Measurements from ENCODE around the gene STAB1.

- TF ChIP-seq, protein P1, sequence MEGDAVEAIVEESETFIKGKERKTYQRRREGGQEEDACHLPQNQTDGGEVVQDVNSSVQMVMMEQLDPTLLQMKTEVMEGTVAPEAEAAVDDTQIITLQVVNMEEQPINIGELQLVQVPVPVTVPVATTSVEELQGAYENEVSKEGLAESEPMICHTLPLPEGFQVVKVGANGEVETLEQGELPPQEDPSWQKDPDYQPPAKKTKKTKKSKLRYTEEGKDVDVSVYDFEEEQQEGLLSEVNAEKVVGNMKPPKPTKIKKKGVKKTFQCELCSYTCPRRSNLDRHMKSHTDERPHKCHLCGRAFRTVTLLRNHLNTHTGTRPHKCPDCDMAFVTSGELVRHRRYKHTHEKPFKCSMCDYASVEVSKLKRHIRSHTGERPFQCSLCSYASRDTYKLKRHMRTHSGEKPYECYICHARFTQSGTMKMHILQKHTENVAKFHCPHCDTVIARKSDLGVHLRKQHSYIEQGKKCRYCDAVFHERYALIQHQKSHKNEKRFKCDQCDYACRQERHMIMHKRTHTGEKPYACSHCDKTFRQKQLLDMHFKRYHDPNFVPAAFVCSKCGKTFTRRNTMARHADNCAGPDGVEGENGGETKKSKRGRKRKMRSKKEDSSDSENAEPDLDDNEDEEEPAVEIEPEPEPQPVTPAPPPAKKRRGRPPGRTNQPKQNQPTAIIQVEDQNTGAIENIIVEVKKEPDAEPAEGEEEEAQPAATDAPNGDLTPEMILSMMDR (IDR thresholded peaks at IDR 0.05): no peak
- TF ChIP-seq EZH2 (IDR thresholded peaks at IDR 0.05): no peak
- TF ChIP-seq EZH2phosphoT487 (IDR thresholded peaks at IDR 0.05): no peak
These were observed 14.1 kb upstream of the STAB1 start for GRCh38 chr3:52480768-52481715.

All from neural progenitor cell (in vitro differentiated cells).